NCI-H128 (cell line): Measurements from ENCODE around the gene PWP2.
"Not testable (repeated sequence)": the region's sequence is repeated elsewhere in the genome, so short reads cannot be mapped to it uniquely, and the experiment has no call there.

Source experiments
- DNase-seq: peaks from one replicate; lab custom pipeline; 2025; ENCODE audit not compliant: unreplicated experiment; lab: John Stamatoyannopoulos, UW

The PWP2 gene

GRCh38 chr21:44082648-44083440 lies 24.4 kb upstream of the PWP2 start:
- no peak for DNase-seq

GRCh38 chr21:44083631-44084291 lies 23.4 kb upstream of the PWP2 start:
- no peak for DNase-seq

- no peak for DNase-seq
Observed at GRCh38 chr21:44084496-44085241, 22.5 kb upstream of the PWP2 start.

GRCh38 chr21:44085491-44086321 lies 21.5 kb upstream of the PWP2 start:
- DNase-seq = no peak

- no peak for DNase-seq
Observed at GRCh38 chr21:44086636-44087425, 20.4 kb upstream of the PWP2 start.

- DNase-seq = no peak
Observed at GRCh38 chr21:44087426-44088400, 19.5 kb upstream of the PWP2 start.

- no peak for DNase-seq
Observed at GRCh38 chr21:44088401-44088780, 18.8 kb upstream of the PWP2 start.

- no peak for DNase-seq
Observed at GRCh38 chr21:44089001-44089911, 17.9 kb upstream of the PWP2 start.

GRCh38 chr21:44090325-44090724 lies 16.9 kb upstream of the PWP2 start:
- no peak for DNase-seq

GRCh38 chr21:44092211-44092610 lies 15.0 kb upstream of the PWP2 start:
- no peak for DNase-seq

GRCh38 chr21:44093761-44094160 lies 13.4 kb upstream of the PWP2 start:
- no peak for DNase-seq

GRCh38 chr21:44094832-44095231 lies 12.4 kb upstream of the PWP2 start:
- no peak for DNase-seq

GRCh38 chr21:44098507-44098906 lies 8.7 kb upstream of the PWP2 start:
- DNase-seq = not testable (repeated sequence)

GRCh38 chr21:44098964-44099363 lies 8.2 kb upstream of the PWP2 start:
- DNase-seq = not testable (repeated sequence)

GRCh38 chr21:44107589-44107988 lies 390 bp downstream of the PWP2 start:
- not testable (repeated sequence) for DNase-seq

- not testable (repeated sequence) for DNase-seq
Observed at GRCh38 chr21:44113702-44114371, 6.6 kb downstream of the PWP2 start.

- DNase-seq = not testable (repeated sequence)
Observed at GRCh38 chr21:44122131-44122530, 14.9 kb downstream of the PWP2 start.
